NCI-H1436 (cell line): ENCODE results near the gene OR7G3.

ENCODE experiments used
- DNase-seq: peaks from one replicate; lab custom pipeline; 2025; lab: John Stamatoyannopoulos, UW

OR7G3 gene

GRCh38 chr19:9126900-9127405 lies at the start of gene OR7G3:
TSS of gene OR7G3 (minus strand) at chr19:9126950. CDS start at chr19:9126950, 0 bp downstream.
- no peak for DNase-seq

- DNase-seq = no peak
These were observed 48.6 kb upstream of the OR7G3 start for GRCh38 chr19:9175326-9175725.

GRCh38 chr19:9171393-9171991 lies 44.7 kb upstream of the OR7G3 start:
- DNase-seq = no peak

- DNase-seq = no peak
These were observed 40.1 kb upstream of the OR7G3 start for GRCh38 chr19:9166846-9167245.

GRCh38 chr19:9165261-9165660 lies 38.5 kb upstream of the OR7G3 start:
- DNase-seq = no peak

- no peak for DNase-seq
These were observed 34.7 kb upstream of the OR7G3 start for GRCh38 chr19:9161427-9161826.

- no peak for DNase-seq
These were observed 33.1 kb upstream of the OR7G3 start for GRCh38 chr19:9159891-9160290.

- no peak for DNase-seq
These were observed 29.6 kb upstream of the OR7G3 start for GRCh38 chr19:9156304-9156703.

GRCh38 chr19:9155591-9155990 lies 28.8 kb upstream of the OR7G3 start:
- DNase-seq = no peak

- DNase-seq = no peak
These were observed 24.6 kb upstream of the OR7G3 start for GRCh38 chr19:9151367-9151766.

- no peak for DNase-seq
These were observed 23.9 kb upstream of the OR7G3 start for GRCh38 chr19:9150650-9151049.

GRCh38 chr19:9149997-9150396 lies 23.2 kb upstream of the OR7G3 start:
- DNase-seq = no peak

- no peak for DNase-seq
These were observed 21.9 kb upstream of the OR7G3 start for GRCh38 chr19:9148697-9149096.

GRCh38 chr19:9146882-9147281 lies 20.1 kb upstream of the OR7G3 start:
- DNase-seq = no peak

GRCh38 chr19:9144920-9145319 lies 18.2 kb upstream of the OR7G3 start:
- no peak for DNase-seq

GRCh38 chr19:9140159-9140874 lies 13.6 kb upstream of the OR7G3 start, which contains the start of gene ZNF317:
TSS of gene ZNF317 (plus strand) at chr19:9140397. CDS start at chr19:9156017, 15,620 bp downstream.
- peak; percentile 94 for DNase-seq

GRCh38 chr19:9139609-9140158 lies 12.9 kb upstream of the OR7G3 start:
- DNase-seq = no peak

GRCh38 chr19:9132422-9132821 lies 5.7 kb upstream of the OR7G3 start:
- DNase-seq = no peak

- DNase-seq = no peak
These were observed 4.2 kb upstream of the OR7G3 start for GRCh38 chr19:9130965-9131364.

- no peak for DNase-seq
These were observed 1.4 kb upstream of the OR7G3 start for GRCh38 chr19:9128171-9128570.

- DNase-seq = no peak
These were observed 10.2 kb downstream of the OR7G3 start for GRCh38 chr19:9116547-9116946.

- no peak for DNase-seq
These were observed 11.4 kb downstream of the OR7G3 start, which contains the start of gene OR7G1 for GRCh38 chr19:9115307-9115813. TSS of gene OR7G1 (minus strand) at chr19:9115763. CDS start at chr19:9115763, 0 bp downstream.

GRCh38 chr19:9109959-9110358 lies 16.8 kb downstream of the OR7G3 start:
- DNase-seq = no peak
